ENCODE data around the gene MPG.

- TF ChIP-seq CTCF (IDR thresholded peaks at IDR 0.05 in 4 of 5, conservative IDR thresholded peaks at IDR 0.05 in 1 of 5), result no peak
- TF ChIP-seq POLR2A (IDR thresholded peaks at IDR 0.05), result no peak
Measured at GRCh38 chr16:86483-86952, 8.5 kb downstream of the MPG start.
